H1 (cell line): Measurements from ENCODE around the gene YARS1. TPM values are rescaled to one million over a fixed set of nuclear protein-coding genes. Genes with fewer than 3 reads are reported as not detected.

ENCODE experiments used
- CTCF ChIA-PET: fragments of 300-600 bp; sonication (Branson Sonifier 250); formaldehyde crosslinking; loops from one replicate; lab custom pipeline; 2021; ENCODE audit not compliant: partially characterized antibody; lab: Charles Lee
- POLR2A ChIA-PET: fragments of 300-600 bp; sonication (Branson Sonifier 250); formaldehyde crosslinking; loops from one replicate; lab custom pipeline; 2021; ENCODE audit warnings: inconsistent platforms; ENCODE audit not compliant: partially characterized antibody; lab: Charles Lee
- DNase-seq, 2 experiments: peaks; one replicate each; pipeline versions ENCODE4 v3.0.0 to v3.0.0-alpha.2; 2010 to 2022; ENCODE audit warnings: low spot score in 2 of 2, low read depth in 1 of 2, mixed read lengths in 1 of 2
- FAIRE-seq: peaks from 2 replicates; lab custom pipeline; 2011; peaks lifted over from hg19 to GRCh38; lab: Jason Lieb, UNC
- H2AFZ ChIP-seq: 2 replicates; pipeline ENCODE4 v1.8.1; 2012; ENCODE audit warnings: low read length, inconsistent platforms
- H2AK5ac ChIP-seq: 2 replicates; pipeline ENCODE4 v1.6.1; 2013; ENCODE audit warnings: low read depth, low read length
- H2BK120ac ChIP-seq: replicated peaks from 2 replicates; pipeline ENCODE3; 2013; ENCODE audit warnings: low read depth, low read length, inconsistent platforms
- H2BK12ac ChIP-seq: 2 replicates; pipeline ENCODE4 v1.6.1; 2013; ENCODE audit warnings: low read depth, low read length
- H2BK15ac ChIP-seq: 2 replicates; pipeline ENCODE4 v1.6.1; 2013; ENCODE audit warnings: low read length
- H2BK20ac ChIP-seq: 2 replicates; pipeline ENCODE4 v1.6.1; 2013; ENCODE audit warnings: low read length
- H2BK5ac ChIP-seq: 2 replicates; pipeline ENCODE4 v1.6.1; 2013; ENCODE audit warnings: low read depth, low read length
- H3K14ac ChIP-seq: 2 replicates; pipeline ENCODE4 v1.6.1; 2013; ENCODE audit warnings: inconsistent platforms; ENCODE audit not compliant: insufficient read length
- H3K18ac ChIP-seq: 2 replicates; pipeline ENCODE4 v1.6.1; 2013; ENCODE audit warnings: low read length; ENCODE audit errors: extremely low read depth
- H3K23ac ChIP-seq: 2 replicates; pipeline ENCODE4 v1.6.1; 2013; ENCODE audit warnings: inconsistent platforms; ENCODE audit not compliant: insufficient read length
- H3K23me2 ChIP-seq: 2 replicates; pipeline ENCODE4 v1.6.1; 2013; ENCODE audit warnings: low read depth, low read length
- H3K27ac ChIP-seq: 2 replicates; pipeline ENCODE4 v1.6.1; 2011; ENCODE audit warnings: low read depth, low read length, inconsistent platforms
- H3K27me3 ChIP-seq, 4 experiments: replicated peaks in 1 of 4; 1 replicate in 1 of 4; 2 replicates in 3 of 4; pipeline versions ENCODE4 v1.6.1 to v1.8.1; 2011 to 2013; ENCODE audit warnings: low read length in 3 of 4, mild to moderate bottlenecking in 3 of 4, inconsistent platforms in 2 of 4, mixed read lengths in 2 of 4, moderate library complexity in 1 of 4; ENCODE audit not compliant: control insufficient read depth in 3 of 4, insufficient read depth in 3 of 4; ENCODE audit errors: extremely low read depth in 1 of 4
- H3K36me3 ChIP-seq, 4 experiments: 2 replicates each; pipeline versions ENCODE4 v1.6.1 to v1.8.1; 2011 to 2013; ENCODE audit warnings: mild to moderate bottlenecking in 4 of 4, low read length in 3 of 4, moderate library complexity in 2 of 4, control low read depth in 1 of 4, inconsistent platforms in 1 of 4; ENCODE audit not compliant: insufficient read depth in 4 of 4, control insufficient read depth in 2 of 4
- H3K4ac ChIP-seq: replicated peaks from 2 replicates; pipeline ENCODE3; 2013; ENCODE audit warnings: low read length, low read depth, mixed read lengths, inconsistent platforms; ENCODE audit not compliant: insufficient read length
- H3K4me1 ChIP-seq, 4 experiments: replicated peaks in 1 of 4; 1 replicate in 1 of 4; 2 replicates in 3 of 4; pipeline versions ENCODE4 v1.6.1 to v1.8.1; 2011 to 2013; ENCODE audit warnings: low read length in 3 of 4, inconsistent platforms in 2 of 4, mixed read lengths in 1 of 4; ENCODE audit not compliant: insufficient read depth in 4 of 4, control insufficient read depth in 3 of 4
- H3K4me2 ChIP-seq, 2 experiments: 2 replicates each; pipeline versions ENCODE4 v1.6.1 to v1.8.1; 2011 to 2013; ENCODE audit warnings: low read depth in 2 of 2, low read length in 2 of 2, control low read depth in 1 of 2, inconsistent platforms in 1 of 2, mild to moderate bottlenecking in 1 of 2; ENCODE audit not compliant: insufficient read depth in 1 of 2
- H3K4me3 ChIP-seq, 4 experiments: fragments of 200-600, 300-600 bp in 1 of 4; sonication (generic), shearing (Covaris generic), sonication (Bioruptor Twin) in 1 of 4; 2 replicates each; pipeline versions ENCODE4 v1.5.1 to v1.8.1; 2011 to 2016; ENCODE audit warnings: low read length in 4 of 4, low read depth in 3 of 4, control low read depth in 2 of 4, inconsistent platforms in 2 of 4, mild to moderate bottlenecking in 2 of 4, mixed read lengths in 1 of 4, moderate library complexity in 1 of 4; ENCODE audit not compliant: insufficient read depth in 2 of 4; ENCODE audit errors: extremely low read depth in 1 of 4
- H3K56ac ChIP-seq: replicated peaks from 2 replicates; pipeline ENCODE3; 2013; ENCODE audit warnings: low read depth, mild to moderate bottlenecking, mixed read lengths, low read length, inconsistent platforms; ENCODE audit not compliant: insufficient read length
- H3K79me1 ChIP-seq: 2 replicates; pipeline ENCODE4 v1.6.1; 2013; ENCODE audit warnings: low read depth, low read length, control low read depth
- H3K79me2 ChIP-seq, 2 experiments: 2 replicates each; pipeline versions ENCODE4 v1.6.1 to v1.8.1; 2012 to 2013; ENCODE audit warnings: low read length in 2 of 2, mild to moderate bottlenecking in 2 of 2, inconsistent platforms in 1 of 2; ENCODE audit not compliant: insufficient read depth in 2 of 2, control insufficient read depth in 1 of 2
- H3K9ac ChIP-seq, 4 experiments: replicated peaks in 1 of 4; 1 replicate in 1 of 4; 2 replicates in 3 of 4; pipeline versions ENCODE4 v1.6.1 to v1.8.1; 2011 to 2013; ENCODE audit warnings: low read depth in 3 of 4, low read length in 3 of 4, control low read depth in 2 of 4, mild to moderate bottlenecking in 2 of 4, moderate library complexity in 2 of 4, inconsistent platforms in 1 of 4; ENCODE audit errors: extremely low read depth in 1 of 4
- H3K9me3 ChIP-seq, 2 experiments: 2 replicates each; pipeline versions ENCODE4 v1.6.1 to v1.8.1; 2012 to 2013; ENCODE audit warnings: mild to moderate bottlenecking in 2 of 2, moderate library complexity in 2 of 2, control low read depth in 1 of 2, inconsistent platforms in 1 of 2, low read depth in 1 of 2, low read length in 1 of 2, mixed read lengths in 1 of 2; ENCODE audit not compliant: insufficient read depth in 2 of 2
- H4K20me1 ChIP-seq, 2 experiments: replicated peaks in 1 of 2; 2 replicates each; pipeline versions ENCODE3 to v1.8.1; 2011 to 2013; ENCODE audit warnings: inconsistent platforms in 2 of 2, low read length in 2 of 2, mild to moderate bottlenecking in 1 of 2; ENCODE audit not compliant: insufficient read depth in 2 of 2, control insufficient read depth in 1 of 2
- H4K5ac ChIP-seq: 2 replicates; pipeline ENCODE4 v1.6.1; 2013; ENCODE audit warnings: low read length, low read depth, mixed read lengths, inconsistent platforms; ENCODE audit not compliant: insufficient read length
- H4K8ac ChIP-seq: 2 replicates; pipeline ENCODE4 v1.8.0; 2013; ENCODE audit warnings: mild to moderate bottlenecking, moderate library complexity, low read length, inconsistent platforms; ENCODE audit not compliant: insufficient read depth; ENCODE audit errors: extremely low read depth
- H4K91ac ChIP-seq: replicated peaks from 2 replicates; pipeline ENCODE3; 2013; ENCODE audit warnings: low read length, mixed read lengths, inconsistent platforms; ENCODE audit not compliant: insufficient read length
- CTCF ChIP-seq, 3 experiments: IDR thresholded peaks; 1 replicate in 2 of 3; 2 replicates in 1 of 3; pipeline versions ENCODE4 v1.5.1 to v1.6.1; 2011; ENCODE audit warnings: low read length in 3 of 3, mild to moderate bottlenecking in 3 of 3, inconsistent platforms in 2 of 3, low read depth in 1 of 3, moderate library complexity in 1 of 3; ENCODE audit not compliant: insufficient read depth in 1 of 3; ENCODE audit errors: control extremely low read depth in 1 of 3
- GABPA ChIP-seq: IDR thresholded peaks from 2 replicates; pipeline ENCODE4 v1.6.1; 2011; ENCODE audit warnings: mild to moderate bottlenecking, low read length, moderate library complexity, borderline replicate concordance; ENCODE audit not compliant: insufficient read depth
- KDM4A ChIP-seq: IDR thresholded peaks from one replicate; pipeline ENCODE4 v1.7.1; 2012; ENCODE audit warnings: low read depth, mild to moderate bottlenecking, moderate library complexity, low read length, inconsistent platforms; ENCODE audit not compliant: severe bottlenecking
- MAX ChIP-seq: IDR thresholded peaks from 2 replicates; pipeline ENCODE4 v1.6.1; 2012; ENCODE audit warnings: inconsistent platforms
- SRF ChIP-seq: IDR thresholded peaks from 2 replicates; pipeline ENCODE4 v1.6.1; 2011; ENCODE audit warnings: mild to moderate bottlenecking, low read depth, low read length, moderate library complexity
- USF2 ChIP-seq: IDR thresholded peaks from 2 replicates; pipeline ENCODE4 v1.6.1; 2011; ENCODE audit warnings: low read length, improper control_type of control experiment
- WGBS, 2 experiments: shearing (Covaris generic) in 1 of 2; methylation state at CpG; one replicate each; pipeline versions ENCODE4 v1.1.6 to v1.1.7; 2013 to 2015; ENCODE audit warnings: low lambda C conversion rate in 2 of 2, mixed read lengths in 2 of 2, inconsistent platforms in 1 of 2, low coverage in 1 of 2, missing lambda C conversion rate in 1 of 2; ENCODE audit not compliant: insufficient replicate concordance in 2 of 2, insufficient coverage in 1 of 2, insufficient read length in 1 of 2; ENCODE audit errors: extremely low coverage in 1 of 2, missing lambda C conversion rate in 1 of 2; 5-methylcytosine and 5-hydroxymethylcytosine counted together
- polyA plus RNA-seq, 7 experiments: library from polyadenylated mRNA; depleted of rRNA in 3 of 7; stranded (reverse) in 5 of 7; unstranded in 2 of 7; fragments of >200 nt in 5 of 7; fragments of 200-250 nt in 2 of 7; gene quantifications; 1 replicate in 5 of 7; 2 replicates in 1 of 7; 4 replicates in 1 of 7; pipeline versions ENCODE4 v1.2.1 to v1.2.3, GENCODE V29; 2011 to 2013; ENCODE audit warnings: missing spikeins in 2 of 7, mixed read lengths in 2 of 7
- total RNA-seq: library from RNA; stranded (reverse); fragmentation: NEBNext Ultra II Directional; extraction: Animal tissue kit (Norgen Biotek cat#: 25700); gene quantifications from 2 replicates; pipeline ENCODE4 v1.2.1, GENCODE V29; 2021

The YARS1 gene
- total and polyA plus RNA-seq, 2 of the 8 experiments (the other 6 are each of a cell fraction or from before 2014, with no cell fraction given), result 47.1 to 226 TPM

GRCh38 chr1:32855861-32856617 is 38.9 kb upstream of the YARS1 start:
- H3K27me3 ChIP-seq, result no peaks in the 10 kb centered on the region
- no peak overlapping the region for H2BK15ac ChIP-seq
- no peak for TF ChIP-seq MAX
- TF ChIP-seq USF2, result no peak
- no peak for TF ChIP-seq SRF
- no peak for TF ChIP-seq GABPA
- TF ChIP-seq KDM4A, result no peak
- TF ChIP-seq CTCF (IDR thresholded peaks at IDR 0.05; ENCODE audit: control extremely low read depth in 1 of 3, insufficient read depth in 1 of 3, low read depth in 1 of 3, low read length in 3 of 3), result no peak

More at GRCh38 chr1:32855861-32856617, 38.9 kb upstream of the YARS1 start:
- no peak overlapping the region for H2AFZ ChIP-seq
- FAIRE-seq (no peak), DNase-seq (no peak)
- H2BK5ac ChIP-seq, result no peak overlapping the region
- peaks cover 8 to 48% (median 20%) of the 10 kb centered on the region in 4 experiments; a peak in 6 of 8 replicates for H3K36me3 ChIP-seq
- no peak overlapping the region for H4K91ac ChIP-seq
- H3K18ac ChIP-seq, result no peak overlapping the region
- no peaks in the 10 kb centered on the region for H3K23me2 ChIP-seq
- WGBS, 2 experiments, result 98% methylated on average over 13 of the region's 13 CpGs; no CpG with 5 or more reads in 1 of the 2 experiments
- H2BK12ac ChIP-seq, result no peak overlapping the region
- POLR2A ChIA-PET, result interaction anchor here (0.6 kb wide), 1 partner anchor 8 kb away, joined by 3 read pairs; no protein-coding TSS in a partner anchor
- H2BK120ac ChIP-seq, result no peak overlapping the region
- no peak overlapping the region for H3K9ac ChIP-seq
- no peak overlapping the region for H3K23ac ChIP-seq
- H2BK20ac ChIP-seq, result no peak overlapping the region
- no peak overlapping the region for H3K4me3 ChIP-seq
- H3K4ac ChIP-seq, result no peak overlapping the region
- no peak overlapping the region for H3K4me2 ChIP-seq
- no peaks in the 10 kb centered on the region for H3K79me2 ChIP-seq
- CTCF ChIA-PET, result interaction anchor here (1.4 to 2.2 kb wide), 2 partner anchors 14 to 17 kb away, joined by 4 to 5 read pairs; no protein-coding TSS in a partner anchor
- no peaks in the 10 kb centered on the region for H3K4me1 ChIP-seq
- no peak overlapping the region for H3K27ac ChIP-seq
- H3K14ac ChIP-seq, result no peak overlapping the region
- no peak overlapping the region for H2AK5ac ChIP-seq
- no peaks in the 10 kb centered on the region; the same call in 1 of the 2 replicates for H3K79me1 ChIP-seq
- H4K5ac ChIP-seq, result no peak overlapping the region
- H3K56ac ChIP-seq, result no peak overlapping the region
- peaks cover 0 to under 1% of the 10 kb centered on the region in 2 experiments for H4K20me1 ChIP-seq
- no peak overlapping the region for H4K8ac ChIP-seq
- H3K9me3 ChIP-seq, result no peaks in the 10 kb centered on the region
